H1 (cell line): ENCODE results near the gene PACC1. TPM values are rescaled to one million over a fixed set of nuclear protein-coding genes. Genes with fewer than 3 reads are reported as not detected.

Experiments
- CTCF ChIA-PET: fragments of 300-600 bp; sonication (Branson Sonifier 250); formaldehyde crosslinking; loops from one replicate; lab custom pipeline; 2021; ENCODE audit not compliant: partially characterized antibody; lab: Charles Lee
- POLR2A ChIA-PET: fragments of 300-600 bp; sonication (Branson Sonifier 250); formaldehyde crosslinking; loops from one replicate; lab custom pipeline; 2021; ENCODE audit warnings: inconsistent platforms; ENCODE audit not compliant: partially characterized antibody; lab: Charles Lee
- DNase-seq, 2 experiments: peaks; one replicate each; pipeline versions ENCODE4 v3.0.0 to v3.0.0-alpha.2; 2010 to 2022; ENCODE audit warnings: low spot score in 2 of 2, low read depth in 1 of 2, mixed read lengths in 1 of 2
- FAIRE-seq: peaks from 2 replicates; lab custom pipeline; 2011; peaks lifted over from hg19 to GRCh38; lab: Jason Lieb, UNC
- H2AFZ ChIP-seq: 2 replicates; pipeline ENCODE4 v1.8.1; 2012; ENCODE audit warnings: low read length, inconsistent platforms
- H2AK5ac ChIP-seq: 2 replicates; pipeline ENCODE4 v1.6.1; 2013; ENCODE audit warnings: low read depth, low read length
- H2BK120ac ChIP-seq: replicated peaks from 2 replicates; pipeline ENCODE3; 2013; ENCODE audit warnings: low read depth, low read length, inconsistent platforms
- H2BK12ac ChIP-seq: 2 replicates; pipeline ENCODE4 v1.6.1; 2013; ENCODE audit warnings: low read depth, low read length
- H2BK15ac ChIP-seq: 2 replicates; pipeline ENCODE4 v1.6.1; 2013; ENCODE audit warnings: low read length
- H2BK20ac ChIP-seq: 2 replicates; pipeline ENCODE4 v1.6.1; 2013; ENCODE audit warnings: low read length
- H2BK5ac ChIP-seq: 2 replicates; pipeline ENCODE4 v1.6.1; 2013; ENCODE audit warnings: low read depth, low read length
- H3K14ac ChIP-seq: 2 replicates; pipeline ENCODE4 v1.6.1; 2013; ENCODE audit warnings: inconsistent platforms; ENCODE audit not compliant: insufficient read length
- H3K18ac ChIP-seq: 2 replicates; pipeline ENCODE4 v1.6.1; 2013; ENCODE audit warnings: low read length; ENCODE audit errors: extremely low read depth
- H3K23ac ChIP-seq: 2 replicates; pipeline ENCODE4 v1.6.1; 2013; ENCODE audit warnings: inconsistent platforms; ENCODE audit not compliant: insufficient read length
- H3K23me2 ChIP-seq: 2 replicates; pipeline ENCODE4 v1.6.1; 2013; ENCODE audit warnings: low read depth, low read length
- H3K27ac ChIP-seq: 2 replicates; pipeline ENCODE4 v1.6.1; 2011; ENCODE audit warnings: low read depth, low read length, inconsistent platforms
- H3K27me3 ChIP-seq, 4 experiments: replicated peaks in 1 of 4; 1 replicate in 1 of 4; 2 replicates in 3 of 4; pipeline versions ENCODE4 v1.6.1 to v1.8.1; 2011 to 2013; ENCODE audit warnings: low read length in 3 of 4, mild to moderate bottlenecking in 3 of 4, inconsistent platforms in 2 of 4, mixed read lengths in 2 of 4, moderate library complexity in 1 of 4; ENCODE audit not compliant: control insufficient read depth in 3 of 4, insufficient read depth in 3 of 4; ENCODE audit errors: extremely low read depth in 1 of 4
- H3K36me3 ChIP-seq, 4 experiments: 2 replicates each; pipeline versions ENCODE4 v1.6.1 to v1.8.1; 2011 to 2013; ENCODE audit warnings: mild to moderate bottlenecking in 4 of 4, low read length in 3 of 4, moderate library complexity in 2 of 4, control low read depth in 1 of 4, inconsistent platforms in 1 of 4; ENCODE audit not compliant: insufficient read depth in 4 of 4, control insufficient read depth in 2 of 4
- H3K4ac ChIP-seq: replicated peaks from 2 replicates; pipeline ENCODE3; 2013; ENCODE audit warnings: low read length, low read depth, mixed read lengths, inconsistent platforms; ENCODE audit not compliant: insufficient read length
- H3K4me1 ChIP-seq, 4 experiments: replicated peaks in 1 of 4; 1 replicate in 1 of 4; 2 replicates in 3 of 4; pipeline versions ENCODE4 v1.6.1 to v1.8.1; 2011 to 2013; ENCODE audit warnings: low read length in 3 of 4, inconsistent platforms in 2 of 4, mixed read lengths in 1 of 4; ENCODE audit not compliant: insufficient read depth in 4 of 4, control insufficient read depth in 3 of 4
- H3K4me2 ChIP-seq, 2 experiments: 2 replicates each; pipeline versions ENCODE4 v1.6.1 to v1.8.1; 2011 to 2013; ENCODE audit warnings: low read depth in 2 of 2, low read length in 2 of 2, control low read depth in 1 of 2, inconsistent platforms in 1 of 2, mild to moderate bottlenecking in 1 of 2; ENCODE audit not compliant: insufficient read depth in 1 of 2
- H3K4me3 ChIP-seq, 4 experiments: fragments of 200-600, 300-600 bp in 1 of 4; sonication (generic), shearing (Covaris generic), sonication (Bioruptor Twin) in 1 of 4; 2 replicates each; pipeline versions ENCODE4 v1.5.1 to v1.8.1; 2011 to 2016; ENCODE audit warnings: low read length in 4 of 4, low read depth in 3 of 4, control low read depth in 2 of 4, inconsistent platforms in 2 of 4, mild to moderate bottlenecking in 2 of 4, mixed read lengths in 1 of 4, moderate library complexity in 1 of 4; ENCODE audit not compliant: insufficient read depth in 2 of 4; ENCODE audit errors: extremely low read depth in 1 of 4
- H3K56ac ChIP-seq: replicated peaks from 2 replicates; pipeline ENCODE3; 2013; ENCODE audit warnings: low read depth, mild to moderate bottlenecking, mixed read lengths, low read length, inconsistent platforms; ENCODE audit not compliant: insufficient read length
- H3K79me1 ChIP-seq: 2 replicates; pipeline ENCODE4 v1.6.1; 2013; ENCODE audit warnings: low read depth, low read length, control low read depth
- H3K79me2 ChIP-seq, 2 experiments: 2 replicates each; pipeline versions ENCODE4 v1.6.1 to v1.8.1; 2012 to 2013; ENCODE audit warnings: low read length in 2 of 2, mild to moderate bottlenecking in 2 of 2, inconsistent platforms in 1 of 2; ENCODE audit not compliant: insufficient read depth in 2 of 2, control insufficient read depth in 1 of 2
- H3K9ac ChIP-seq, 4 experiments: replicated peaks in 1 of 4; 1 replicate in 1 of 4; 2 replicates in 3 of 4; pipeline versions ENCODE4 v1.6.1 to v1.8.1; 2011 to 2013; ENCODE audit warnings: low read depth in 3 of 4, low read length in 3 of 4, control low read depth in 2 of 4, mild to moderate bottlenecking in 2 of 4, moderate library complexity in 2 of 4, inconsistent platforms in 1 of 4; ENCODE audit errors: extremely low read depth in 1 of 4
- H3K9me3 ChIP-seq, 2 experiments: 2 replicates each; pipeline versions ENCODE4 v1.6.1 to v1.8.1; 2012 to 2013; ENCODE audit warnings: mild to moderate bottlenecking in 2 of 2, moderate library complexity in 2 of 2, control low read depth in 1 of 2, inconsistent platforms in 1 of 2, low read depth in 1 of 2, low read length in 1 of 2, mixed read lengths in 1 of 2; ENCODE audit not compliant: insufficient read depth in 2 of 2
- H4K20me1 ChIP-seq, 2 experiments: replicated peaks in 1 of 2; 2 replicates each; pipeline versions ENCODE3 to v1.8.1; 2011 to 2013; ENCODE audit warnings: inconsistent platforms in 2 of 2, low read length in 2 of 2, mild to moderate bottlenecking in 1 of 2; ENCODE audit not compliant: insufficient read depth in 2 of 2, control insufficient read depth in 1 of 2
- H4K5ac ChIP-seq: 2 replicates; pipeline ENCODE4 v1.6.1; 2013; ENCODE audit warnings: low read length, low read depth, mixed read lengths, inconsistent platforms; ENCODE audit not compliant: insufficient read length
- H4K8ac ChIP-seq: 2 replicates; pipeline ENCODE4 v1.8.0; 2013; ENCODE audit warnings: mild to moderate bottlenecking, moderate library complexity, low read length, inconsistent platforms; ENCODE audit not compliant: insufficient read depth; ENCODE audit errors: extremely low read depth
- H4K91ac ChIP-seq: replicated peaks from 2 replicates; pipeline ENCODE3; 2013; ENCODE audit warnings: low read length, mixed read lengths, inconsistent platforms; ENCODE audit not compliant: insufficient read length
- SIX5 ChIP-seq: IDR thresholded peaks from 2 replicates; pipeline ENCODE4 v1.6.1; 2011; ENCODE audit warnings: mild to moderate bottlenecking, low read depth, low read length
- WGBS, 2 experiments: shearing (Covaris generic) in 1 of 2; methylation state at CpG; one replicate each; pipeline versions ENCODE4 v1.1.6 to v1.1.7; 2013 to 2015; ENCODE audit warnings: low lambda C conversion rate in 2 of 2, mixed read lengths in 2 of 2, inconsistent platforms in 1 of 2, low coverage in 1 of 2, missing lambda C conversion rate in 1 of 2; ENCODE audit not compliant: insufficient replicate concordance in 2 of 2, insufficient coverage in 1 of 2, insufficient read length in 1 of 2; ENCODE audit errors: extremely low coverage in 1 of 2, missing lambda C conversion rate in 1 of 2; 5-methylcytosine and 5-hydroxymethylcytosine counted together
- polyA plus RNA-seq, 7 experiments: library from polyadenylated mRNA; depleted of rRNA in 3 of 7; stranded (reverse) in 5 of 7; unstranded in 2 of 7; fragments of >200 nt in 5 of 7; fragments of 200-250 nt in 2 of 7; gene quantifications; 1 replicate in 5 of 7; 2 replicates in 1 of 7; 4 replicates in 1 of 7; pipeline versions ENCODE4 v1.2.1 to v1.2.3, GENCODE V29; 2011 to 2013; ENCODE audit warnings: missing spikeins in 2 of 7, mixed read lengths in 2 of 7
- total RNA-seq: library from RNA; stranded (reverse); fragmentation: NEBNext Ultra II Directional; extraction: Animal tissue kit (Norgen Biotek cat#: 25700); gene quantifications from 2 replicates; pipeline ENCODE4 v1.2.1, GENCODE V29; 2021

The PACC1 gene
- total and polyA plus RNA-seq, 2 of the 8 experiments (the other 6 are each of a cell fraction or from before 2014, with no cell fraction given) = 18.8 to 23.5 TPM

DNA sequence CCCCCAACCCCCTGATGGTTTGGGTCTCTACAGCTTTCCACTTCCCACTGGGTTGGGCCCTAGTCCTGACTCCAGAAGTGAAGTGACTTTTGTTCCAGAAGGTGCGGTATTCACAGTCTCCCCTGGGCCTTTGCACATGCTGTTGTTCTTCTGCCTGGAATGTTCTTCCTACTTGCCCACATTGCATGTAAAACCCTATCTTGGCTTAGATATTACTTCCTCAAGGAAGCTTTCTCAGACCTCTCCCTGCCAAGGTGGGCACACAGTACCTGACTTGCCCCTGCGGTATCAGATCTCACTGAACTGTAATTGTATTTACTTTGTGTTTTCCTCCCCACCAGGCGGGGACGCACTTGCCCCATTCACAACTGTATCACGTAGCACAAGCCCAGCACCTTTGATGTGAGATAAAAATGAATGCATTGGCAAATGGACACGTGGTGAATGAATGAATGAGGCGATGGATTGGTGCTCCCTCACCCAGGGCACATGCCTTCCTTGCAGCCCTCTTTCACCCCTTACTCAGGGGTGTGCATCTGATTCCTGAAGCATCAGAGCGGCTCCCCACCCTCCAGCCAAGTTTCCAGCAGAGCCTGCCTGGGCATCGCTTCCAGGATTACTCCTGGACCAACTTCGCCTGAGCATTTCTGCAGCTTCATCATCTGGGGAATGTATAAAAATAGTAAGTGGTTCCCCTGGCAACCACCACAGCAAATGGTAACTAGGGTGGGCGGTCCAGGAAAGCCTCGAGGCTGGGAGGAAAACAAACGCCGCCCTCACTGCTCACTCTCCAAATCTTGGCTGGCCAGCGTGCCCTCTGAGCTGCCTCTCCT lies 37.9 kb upstream of the PACC1 start:
- DNase-seq = no peak
- no peak overlapping the region for H3K14ac ChIP-seq
- no peak overlapping the region for H4K5ac ChIP-seq
- H3K56ac ChIP-seq = no peak overlapping the region
- ChIA-PET CTCF (interaction anchor here (1.1 to 7.7 kb wide), 12 partner anchors 10 to 212 kb away, joined by 3 to 143 read pairs (median 5); partner anchors contain the start of gene PACC1), POLR2A (no interaction called here)
- no peaks in the 10 kb centered on the region for H3K23me2 ChIP-seq
- no peak overlapping the region for H4K91ac ChIP-seq
- no peak for TF ChIP-seq SIX5
- H2BK20ac ChIP-seq = no peak overlapping the region
- no peak overlapping the region for H3K23ac ChIP-seq
- no peaks in the 10 kb centered on the region for H3K9me3 ChIP-seq
- no peak overlapping the region for H3K4me3 ChIP-seq
- no peak overlapping the region for H2BK120ac ChIP-seq
- H3K9ac ChIP-seq = no peak overlapping the region
- no peaks in the 10 kb centered on the region for H3K79me1 ChIP-seq
- no peak for FAIRE-seq
- H3K4me1 ChIP-seq = peaks cover 0 to 4% (median under 1%) of the 10 kb centered on the region in 4 experiments; a peak in 2 of 7 replicates
- H2AK5ac ChIP-seq = no peak overlapping the region
- no peaks in the 10 kb centered on the region for H4K20me1 ChIP-seq
- no peak overlapping the region for H3K4me2 ChIP-seq
- H3K18ac ChIP-seq = no peak overlapping the region
- no peaks in the 10 kb centered on the region for H3K27me3 ChIP-seq
- H4K8ac ChIP-seq = no peak overlapping the region
- H3K4ac ChIP-seq = no peak overlapping the region
- H2AFZ ChIP-seq = no peak overlapping the region
- WGBS, 2 experiments = 87% methylated on average over 15 of the region's 15 CpGs; no CpG with 5 or more reads in 1 of the 2 experiments
- H2BK5ac ChIP-seq = no peak overlapping the region
- H2BK12ac ChIP-seq = no peak overlapping the region
- no peaks in the 10 kb centered on the region for H3K36me3 ChIP-seq
- no peak overlapping the region for H2BK15ac ChIP-seq
- no peaks in the 10 kb centered on the region for H3K79me2 ChIP-seq
- no peak overlapping the region for H3K27ac ChIP-seq
